OCI-LY7 (cell line): ENCODE results near the gene DIP2C.

Source experiments
- CTCF ChIP-seq: fragments of 200-600 bp; sonication (generic); conservative IDR thresholded peaks from 2 replicates; pipeline ENCODE4 v1.5.1; 2014; ENCODE audit warnings: mild to moderate bottlenecking, antibody characterized with exemption, low read length, moderate library complexity, mixed read lengths
- EZH2phosphoT487 ChIP-seq: fragments of 200-600 bp; sonication (generic); IDR thresholded peaks from 2 replicates; pipeline ENCODE4 v1.6.1; 2018; ENCODE audit warnings: low read depth, borderline replicate concordance, mild to moderate bottlenecking, mixed run types, antibody characterized with exemption, low read length, moderate library complexity, mixed read lengths

GRCh38 chr10:290026-290725, 399.3 kb downstream of the DIP2C start:
- no peak for TF ChIP-seq CTCF
- no peak for TF ChIP-seq EZH2phosphoT487
